T-cell (primary cell): Measurements from ENCODE around the gene FAM193A. TPM values are rescaled to one million over a fixed set of nuclear protein-coding genes. Genes with fewer than 3 reads are reported as not detected.

Experiments used
- ATAC-seq, 4 experiments: fragments of 200-7000 bp in 3 of 4; fragments of 150-1000 bp in 1 of 4; cut with Tn5 transposase; replicated peaks in 1 of 4; 1 replicate in 3 of 4; 2 replicates in 1 of 4; pipeline ENCODE4 v1.10.0; 2021; ENCODE audit warnings: moderate library complexity in 3 of 4, mild to moderate bottlenecking in 2 of 4, moderate number of reproducible peaks in 1 of 4
- CTCF ChIA-PET, 2 donors: fragments of 300-600 bp; sonication (Branson Sonifier 250); formaldehyde crosslinking; loops; one replicate each; lab custom pipeline; 2022; ENCODE audit warnings: antibody characterized with exemption in 2 of 2; lab: Charles Lee
- POLR2A ChIA-PET, 2 donors: fragments of 300-600 bp; sonication (Branson Sonifier 250); formaldehyde crosslinking; loops; one replicate each; lab custom pipeline; 2022; ENCODE audit warnings: antibody characterized with exemption in 2 of 2; lab: Charles Lee
- DNase-seq, 35 experiments: peaks; one replicate each; pipeline versions ENCODE4 v3.0.0 to v3.0.0-alpha.2; 2013 to 2023
- H3K27ac ChIP-seq: one replicate; pipeline ENCODE4 v1.5.1; 2013; ENCODE audit warnings: low read length
- H3K27me3 ChIP-seq, 2 experiments: replicated peaks in 1 of 2; 1 replicate in 1 of 2; 2 replicates in 1 of 2; pipeline versions ENCODE4 v1.6.1 to v1.7.0; 2013; ENCODE audit warnings: low read length in 1 of 2, mixed read lengths in 1 of 2; ENCODE audit not compliant: control insufficient read depth in 2 of 2, insufficient read depth in 2 of 2; ENCODE audit errors: extremely low read depth in 1 of 2
- H3K36me3 ChIP-seq, 2 donors: 1 replicate in 1 of 2; 2 replicates in 1 of 2; pipeline versions ENCODE4 v1.6.1 to v1.7.0; 2013; ENCODE audit warnings: low read length in 1 of 2; ENCODE audit not compliant: control insufficient read depth in 2 of 2, insufficient read depth in 1 of 2; ENCODE audit errors: extremely low read depth in 1 of 2
- H3K4me1 ChIP-seq, 2 experiments: 1 replicate in 1 of 2; 2 replicates in 1 of 2; pipeline versions ENCODE4 v1.6.1 to v1.7.0; 2013; ENCODE audit warnings: low read length in 2 of 2, mixed read lengths in 1 of 2; ENCODE audit not compliant: insufficient read depth in 2 of 2, control insufficient read depth in 1 of 2; ENCODE audit errors: extremely low read depth in 1 of 2
- H3K4me3 ChIP-seq, 2 donors: 1 replicate in 1 of 2; 2 replicates in 1 of 2; pipeline versions ENCODE4 v1.5.1 to v1.7.0; 2013; ENCODE audit warnings: mild to moderate bottlenecking in 2 of 2, low read length in 1 of 2, moderate library complexity in 1 of 2; ENCODE audit not compliant: control insufficient read depth in 1 of 2; ENCODE audit errors: extremely low read depth in 1 of 2
- H3K9me3 ChIP-seq: 2 replicates; pipeline ENCODE4 v1.7.0; 2013
- H3K27ac Mint-ChIP-seq, 2 donors: one replicate each; pipeline ENCODE4 v1.8.0; 2020 to 2021; ENCODE audit warnings: mild to moderate bottlenecking in 2 of 2, mixed read lengths in 2 of 2
- H3K27me3 Mint-ChIP-seq, 2 donors: one replicate each; pipeline ENCODE4 v1.8.0; 2021 to 2022; ENCODE audit warnings: mixed read lengths in 2 of 2
- H3K36me3 Mint-ChIP-seq: one replicate; pipeline ENCODE4 v1.8.0; 2021; ENCODE audit warnings: mixed read lengths
- H3K4me1 Mint-ChIP-seq, 3 donors: one replicate each; pipeline ENCODE4 v1.8.0; 2020 to 2022; ENCODE audit warnings: mixed read lengths in 3 of 3, mild to moderate bottlenecking in 1 of 3
- H3K4me3 Mint-ChIP-seq, 3 donors: one replicate each; pipeline ENCODE4 v1.8.0; 2020 to 2022; ENCODE audit warnings: mild to moderate bottlenecking in 3 of 3, mixed read lengths in 3 of 3, moderate library complexity in 3 of 3
- H3K9me3 Mint-ChIP-seq, 3 donors: one replicate each; pipeline ENCODE4 v1.8.0; 2020 to 2022; ENCODE audit warnings: mixed read lengths in 3 of 3
- WGBS: methylation state at CpG from one replicate; pipeline ENCODE4 v1.1.5; 2013; ENCODE audit warnings: missing lambda C conversion rate; ENCODE audit not compliant: insufficient coverage; 5-methylcytosine and 5-hydroxymethylcytosine counted together
- total RNA-seq, 35 experiments: library from RNA in 6 of 35; stranded (reverse) in 6 of 35; fragments of 120-200 nt in 1 of 35; gene quantifications; one replicate each; pipeline versions ENCODE4 v1.2.1 to v1.2.4 and lab custom pipeline; 2013 to 2026

The FAM193A gene
- total RNA-seq (10 to 100 TPM; 41.6 to 46.8 (median 45.2) TPM), total RNA-seq (lab: John Stamatoyannopoulos, UW) (27.8 to 70.6 (median 47.4) reads per million in 29 experiments)
- 26.3 TPM for total RNA-seq (2013)

- H3K36me3 ChIP-seq: no peaks in the 10 kb centered on the region
- CTCF ChIA-PET: interaction anchor here in 1 of 2 donors (0.5 to 1.7 kb wide), 7 partner anchors 13 to 117 kb away, joined by 3 to 7 read pairs (median 3); partner anchors contain the start of genes CFAP99 and RNF4
- H3K27ac ChIP-seq: peak within 1 kb of the TSS; percentile 64
- H3K4me3 ChIP-seq: peak within 1 kb of the TSS; percentile 61 to 80
- no peaks in the 10 kb centered on the region for H3K27me3 Mint-ChIP-seq
- DNase-seq (peak; percentile 94 to 100 (median 99)), ATAC-seq (peak; percentile 92 to 95 (median 92))
- peak within 1 kb of the TSS; percentile 85 to 93 (median 85) for H3K4me3 Mint-ChIP-seq
- H3K4me1 Mint-ChIP-seq: peaks cover 23 to 31% (median 31%) of the 10 kb centered on the region in 3 donors
- H3K36me3 Mint-ChIP-seq: no peaks in the 10 kb centered on the region
- peak within 1 kb of the TSS; percentile 87 to 90 for H3K27ac Mint-ChIP-seq
- H3K9me3 ChIP-seq: no peaks in the 10 kb centered on the region
- H3K27me3 ChIP-seq: peaks cover 0 to 3% of the 10 kb centered on the region in 2 experiments
- POLR2A ChIA-PET: interaction anchor here (0.6 to 1.5 kb wide), 8 partner anchors 51 to 303 kb away, joined by 3 to 25 read pairs (median 5); partner anchors contain the start of genes RNF4 (in 2 of the 2), CFAP99 (in 1 of the 2), MXD4 (in 1 of the 2) and ZFYVE28 (in 1 of the 2)
- H3K4me1 ChIP-seq: peaks cover 3 to 31% of the 10 kb centered on the region in 2 experiments
- WGBS: under 1% methylated on average over 84 of the region's 106 CpGs
- H3K9me3 Mint-ChIP-seq: no peaks in the 10 kb centered on the region
Observed at GRCh38 chr4:2536193-2537010, at the start of gene FAM193A. FAM193A (plus strand) TSS chr4:2536647; CDS start chr4:2536916, 269 bp downstream.

GRCh38 chr4:2486981-2487380 lies 49.5 kb upstream of the FAM193A start:
- ChIA-PET POLR2A (no interaction called here), CTCF (no interaction called here)
- Mint-ChIP-seq H3K4me3 (peak overlapping the region in 1 of 3 donors; percentile 76), H3K9me3 (no peaks in the 10 kb centered on the region), H3K27ac (peak overlapping the region in 1 of 2 donors; percentile 35), H3K36me3 (peaks cover 16% of the 10 kb centered on the region), H3K27me3 (no peaks in the 10 kb centered on the region), H3K4me1 (peaks cover 68 to 77% (median 76%) of the 10 kb centered on the region in 3 donors)
- H3K9me3 ChIP-seq: no peaks in the 10 kb centered on the region
- H3K27ac ChIP-seq: no peak overlapping the region
- peaks cover 36 to 68% of the 10 kb centered on the region in 2 experiments for H3K4me1 ChIP-seq
- DNase-seq: no peak
- no peaks in the 10 kb centered on the region for H3K27me3 ChIP-seq
- ATAC-seq: no peak
- H3K4me3 ChIP-seq: no peak overlapping the region
- 79% methylated on average over 2 of the region's 6 CpGs for WGBS
- peaks cover 3 to 29% of the 10 kb centered on the region in 2 donors for H3K36me3 ChIP-seq

- no peak overlapping the region for H3K4me3 ChIP-seq
- WGBS: 36% methylated on average over 5 of the region's 6 CpGs
- H3K4me1 ChIP-seq: peaks cover 30 to 62% of the 10 kb centered on the region in 2 experiments
- peaks cover 3 to 33% of the 10 kb centered on the region in 2 donors for H3K36me3 ChIP-seq
- DNase-seq: peak in 1 of 35 experiments; percentile 42
- Mint-ChIP-seq H3K4me3 (no peak overlapping the region), H3K4me1 (peaks cover 64 to 73% (median 73%) of the 10 kb centered on the region in 3 donors), H3K27me3 (no peaks in the 10 kb centered on the region), H3K27ac (peak overlapping the region; percentile 28 to 32), H3K36me3 (peaks cover 19% of the 10 kb centered on the region), H3K9me3 (no peaks in the 10 kb centered on the region)
- no peak for ATAC-seq
- no peaks in the 10 kb centered on the region for H3K9me3 ChIP-seq
- peak overlapping the region; percentile 34 for H3K27ac ChIP-seq
- ChIA-PET POLR2A (no interaction called here), CTCF (interaction anchor here in 1 of 2 donors (0.6 kb wide), 1 partner anchor 51 kb away, joined by 9 read pairs; no protein-coding TSS in a partner anchor)
- no peaks in the 10 kb centered on the region for H3K27me3 ChIP-seq
Observed at GRCh38 chr4:2487632-2488031, 48.8 kb upstream of the FAM193A start.

DNA sequence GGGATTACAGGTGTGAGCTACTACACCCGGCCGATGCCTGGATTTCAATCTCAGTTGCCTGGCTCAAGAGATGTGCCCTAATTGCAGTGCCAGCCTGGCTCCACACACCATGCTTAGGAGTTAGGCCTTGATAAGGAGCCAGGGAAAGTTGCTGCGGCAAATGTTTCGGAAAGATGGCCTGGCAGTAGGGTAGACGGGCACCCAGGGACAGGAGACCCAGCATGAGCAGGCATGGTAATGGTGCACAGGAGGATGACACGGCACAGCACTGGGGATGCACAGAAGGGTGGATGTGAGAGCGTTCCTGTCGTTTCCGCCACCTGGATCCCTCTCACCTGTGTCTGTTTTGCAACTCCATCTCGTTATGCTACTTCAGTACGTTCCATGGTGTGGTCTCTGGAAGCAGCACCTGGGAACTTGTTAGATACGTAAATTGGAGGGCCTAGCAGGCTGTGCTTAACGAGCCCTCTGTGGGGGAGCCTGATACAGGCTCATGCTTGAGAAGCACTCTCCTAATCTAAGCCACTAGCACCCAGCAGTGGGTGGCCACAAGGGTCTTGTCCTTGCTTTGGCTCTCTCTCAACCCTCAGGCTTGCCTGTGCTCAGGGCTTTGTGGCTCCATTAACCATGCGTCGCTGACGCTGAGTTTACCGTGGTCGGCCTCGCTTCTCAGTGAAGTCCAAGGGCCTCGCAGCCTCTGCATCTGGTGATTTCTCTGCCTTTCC lies 47.2 kb upstream of the FAM193A start:
- Histone ChIP-seq H3K4me3 (no peak overlapping the region), H3K4me1 (peaks cover 23 to 46% of the 10 kb centered on the region in 2 experiments), H3K9me3 (no peaks in the 10 kb centered on the region), H3K36me3 (peaks cover 3 to 43% of the 10 kb centered on the region in 2 donors), H3K27me3 (no peaks in the 10 kb centered on the region), H3K27ac (no peak overlapping the region)
- Mint-ChIP-seq H3K27ac (peak overlapping the region in 1 of 2 donors; percentile 46), H3K9me3 (no peaks in the 10 kb centered on the region), H3K36me3 (peaks cover 25% of the 10 kb centered on the region), H3K4me1 (peaks cover 58 to 67% (median 67%) of the 10 kb centered on the region in 3 donors), H3K27me3 (no peaks in the 10 kb centered on the region), H3K4me3 (no peak overlapping the region)
- WGBS: 96% methylated on average over 18 of the region's 20 CpGs
- ChIA-PET CTCF (interaction anchor here in 1 of 2 donors (0.6 kb wide), 1 partner anchor 23 kb away, joined by 3 read pairs; no protein-coding TSS in a partner anchor), POLR2A (no interaction called here)
- no peak for ATAC-seq
- no peak for DNase-seq

DNA sequence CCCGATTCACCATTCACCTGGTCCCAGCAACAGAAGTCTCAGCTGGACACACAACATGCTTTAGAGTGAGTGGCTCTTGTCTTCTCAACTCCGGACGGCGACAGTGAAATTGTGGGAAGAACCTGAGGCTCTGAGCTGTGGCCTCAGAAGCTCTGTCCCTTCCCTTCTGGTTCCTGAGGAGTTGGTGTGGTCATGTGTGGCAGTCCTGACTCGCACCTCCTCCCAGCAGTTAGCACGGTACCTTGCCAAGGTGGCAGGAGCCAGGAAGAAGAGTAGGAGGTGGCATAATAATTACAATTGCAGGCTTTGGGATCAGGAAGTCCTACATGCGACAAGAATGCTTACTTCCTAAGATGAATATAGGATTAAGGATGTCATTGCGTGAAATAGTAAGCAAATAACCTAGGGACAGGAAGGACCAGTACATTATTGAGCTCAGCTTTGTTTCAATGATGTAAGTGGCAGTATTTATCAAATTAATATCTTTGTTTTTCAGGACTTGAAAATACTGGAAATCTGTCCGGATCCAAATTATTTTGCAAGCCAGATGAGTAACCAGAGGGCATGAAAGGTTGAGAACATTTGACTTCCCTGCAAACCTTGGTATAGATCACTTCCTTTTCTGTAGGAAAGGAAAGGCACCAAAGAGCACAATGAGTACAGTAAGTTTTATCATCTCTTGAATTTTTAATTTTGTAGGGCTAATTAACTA lies 46.5 kb upstream of the FAM193A start:
- H3K4me1 ChIP-seq: peaks cover 17 to 39% of the 10 kb centered on the region in 2 experiments
- Mint-ChIP-seq H3K27ac (peak overlapping the region in 1 of 2 donors; percentile 46), H3K27me3 (no peaks in the 10 kb centered on the region), H3K4me3 (no peak overlapping the region), H3K9me3 (no peaks in the 10 kb centered on the region), H3K36me3 (peaks cover 25% of the 10 kb centered on the region), H3K4me1 (peaks cover 50 to 60% (median 60%) of the 10 kb centered on the region in 3 donors)
- no peak for DNase-seq
- peaks cover 4 to 44% of the 10 kb centered on the region in 2 donors for H3K36me3 ChIP-seq
- ChIA-PET CTCF (interaction anchor here in 1 of 2 donors (0.6 kb wide), 1 partner anchor 22 kb away, joined by 3 read pairs; no protein-coding TSS in a partner anchor), POLR2A (interaction anchor here in 1 of 2 donors (0.6 kb wide), 1 partner anchor 591 kb away, joined by 5 read pairs; no protein-coding TSS in a partner anchor)
- ATAC-seq: no peak
- no peak overlapping the region for H3K4me3 ChIP-seq
- 97% methylated on average over 5 of the region's 9 CpGs for WGBS
- no peaks in the 10 kb centered on the region for H3K27me3 ChIP-seq
- no peaks in the 10 kb centered on the region for H3K9me3 ChIP-seq
- H3K27ac ChIP-seq: no peak overlapping the region
